B cell (primary cell): ENCODE data around the gene NUMB.

ENCODE experiments used
- EZH2 ChIP-seq: IDR thresholded peaks from 2 replicates; pipeline ENCODE4 v1.6.1; 2012; ENCODE audit warnings: borderline replicate concordance, low read depth, mild to moderate bottlenecking, moderate library complexity, low read length; ENCODE audit not compliant: insufficient read depth, poor library complexity, severe bottlenecking
- TF ChIP-seq, protein P1 (sequence below): fragments of 200-600 bp; IDR thresholded peaks from one replicate; pipeline ENCODE4 v1.8.0; 2022; ENCODE audit warnings: antibody characterized with exemption, mild to moderate bottlenecking

DNA sequence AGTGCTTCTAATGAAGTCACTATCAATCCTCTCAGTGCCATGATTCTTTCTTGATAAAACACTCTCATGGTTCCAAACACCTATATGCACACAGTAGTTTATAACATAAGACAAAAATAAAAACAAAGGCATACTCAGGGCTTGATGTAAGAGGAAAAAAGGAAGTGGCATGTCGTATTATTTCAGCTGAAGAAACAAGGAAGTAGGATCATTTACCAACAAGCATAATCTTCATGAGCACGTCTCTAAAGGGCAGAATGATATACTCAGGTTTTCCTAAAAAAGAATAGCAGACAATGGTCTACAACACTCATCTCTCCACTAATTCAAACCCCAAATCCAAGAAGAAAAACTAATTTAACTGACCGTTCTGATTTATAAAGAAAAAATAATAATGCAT lies 33.9 kb downstream of the NUMB start:
- TF ChIP-seq EZH2: no peak
- TF ChIP-seq, protein P1, sequence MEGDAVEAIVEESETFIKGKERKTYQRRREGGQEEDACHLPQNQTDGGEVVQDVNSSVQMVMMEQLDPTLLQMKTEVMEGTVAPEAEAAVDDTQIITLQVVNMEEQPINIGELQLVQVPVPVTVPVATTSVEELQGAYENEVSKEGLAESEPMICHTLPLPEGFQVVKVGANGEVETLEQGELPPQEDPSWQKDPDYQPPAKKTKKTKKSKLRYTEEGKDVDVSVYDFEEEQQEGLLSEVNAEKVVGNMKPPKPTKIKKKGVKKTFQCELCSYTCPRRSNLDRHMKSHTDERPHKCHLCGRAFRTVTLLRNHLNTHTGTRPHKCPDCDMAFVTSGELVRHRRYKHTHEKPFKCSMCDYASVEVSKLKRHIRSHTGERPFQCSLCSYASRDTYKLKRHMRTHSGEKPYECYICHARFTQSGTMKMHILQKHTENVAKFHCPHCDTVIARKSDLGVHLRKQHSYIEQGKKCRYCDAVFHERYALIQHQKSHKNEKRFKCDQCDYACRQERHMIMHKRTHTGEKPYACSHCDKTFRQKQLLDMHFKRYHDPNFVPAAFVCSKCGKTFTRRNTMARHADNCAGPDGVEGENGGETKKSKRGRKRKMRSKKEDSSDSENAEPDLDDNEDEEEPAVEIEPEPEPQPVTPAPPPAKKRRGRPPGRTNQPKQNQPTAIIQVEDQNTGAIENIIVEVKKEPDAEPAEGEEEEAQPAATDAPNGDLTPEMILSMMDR: no peak
